Neuron (in vitro differentiated cells): Measurements from ENCODE around the gene SLCO4A1.

Source experiments
- H2AFZ ChIP-seq: one replicate; pipeline ENCODE4 v1.6.1; 2013; ENCODE audit warnings: low read depth, mild to moderate bottlenecking, inconsistent platforms, low read length, moderate library complexity
- H3K27me3 ChIP-seq: one replicate; pipeline ENCODE4 v1.6.1; 2013; ENCODE audit warnings: low read length; ENCODE audit not compliant: insufficient read depth
- H3K36me3 ChIP-seq: one replicate; pipeline ENCODE4 v1.6.1; 2013; ENCODE audit warnings: low read length; ENCODE audit not compliant: insufficient read depth
- H3K4me1 ChIP-seq: one replicate; pipeline ENCODE4 v1.6.1; 2013; ENCODE audit warnings: low read length; ENCODE audit not compliant: insufficient read depth
- H3K4me3 ChIP-seq: 2 replicates; pipeline ENCODE4 v1.5.1; 2013; ENCODE audit warnings: mild to moderate bottlenecking, low read length, moderate library complexity
- H3K9me3 ChIP-seq: one replicate; pipeline ENCODE4 v1.6.1; 2013; ENCODE audit warnings: low read length

Gene SLCO4A1

DNA sequence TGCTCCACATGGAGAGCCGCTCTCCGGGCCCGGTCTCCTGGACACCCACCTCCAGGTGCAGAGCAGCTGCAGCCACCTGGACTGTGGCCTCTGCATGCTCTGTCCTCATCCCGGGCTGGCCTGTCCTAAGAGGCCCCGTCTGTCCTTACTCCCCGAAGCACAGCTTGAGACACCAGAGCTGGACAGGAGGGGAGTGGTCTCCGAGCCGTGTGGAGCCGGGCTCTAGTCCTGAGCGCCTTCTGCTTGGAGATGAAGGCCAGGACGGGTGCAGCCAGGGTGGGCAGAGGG, 59.7 kb downstream of the SLCO4A1 start:
- Histone ChIP-seq H3K4me1 (no peaks in the 10 kb centered on the region), H3K9me3 (no peaks in the 10 kb centered on the region), H2AFZ (no peak overlapping the region), H3K4me3 (no peak overlapping the region), H3K36me3 (no peaks in the 10 kb centered on the region), H3K27me3 (peaks cover 72% of the 10 kb centered on the region)

- Histone ChIP-seq H3K9me3 (no peaks in the 10 kb centered on the region), H3K4me1 (no peaks in the 10 kb centered on the region), H3K4me3 (no peak overlapping the region), H3K27me3 (peaks cover 77% of the 10 kb centered on the region), H3K36me3 (no peaks in the 10 kb centered on the region), H2AFZ (no peak overlapping the region)
Observed at GRCh38 chr20:62702895-62703852, 60.9 kb downstream of the SLCO4A1 start.

DNA sequence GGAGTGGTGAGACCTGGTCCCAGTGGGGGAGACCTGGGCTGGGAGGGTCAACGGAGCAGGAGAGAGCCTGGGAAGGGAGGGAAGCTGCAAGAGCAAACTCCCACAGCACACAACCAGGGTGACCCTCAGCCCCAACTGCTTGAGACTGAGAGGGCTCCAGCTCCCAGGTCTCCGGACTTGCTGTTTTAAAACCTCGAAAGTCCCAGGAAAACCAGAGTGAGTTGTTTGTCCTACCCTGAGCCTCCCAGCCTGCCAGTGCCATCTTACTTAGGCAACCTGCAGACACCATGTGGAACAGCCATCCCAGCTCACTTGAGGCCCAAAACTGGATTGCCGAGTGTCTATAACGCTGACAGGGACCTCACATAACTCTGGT, 61.5 kb downstream of the SLCO4A1 start:
- peaks cover 80% of the 10 kb centered on the region for H3K27me3 ChIP-seq
- no peaks in the 10 kb centered on the region for H3K36me3 ChIP-seq
- no peaks in the 10 kb centered on the region for H3K4me1 ChIP-seq
- no peak overlapping the region for H2AFZ ChIP-seq
- no peaks in the 10 kb centered on the region for H3K9me3 ChIP-seq
- no peak overlapping the region for H3K4me3 ChIP-seq

DNA sequence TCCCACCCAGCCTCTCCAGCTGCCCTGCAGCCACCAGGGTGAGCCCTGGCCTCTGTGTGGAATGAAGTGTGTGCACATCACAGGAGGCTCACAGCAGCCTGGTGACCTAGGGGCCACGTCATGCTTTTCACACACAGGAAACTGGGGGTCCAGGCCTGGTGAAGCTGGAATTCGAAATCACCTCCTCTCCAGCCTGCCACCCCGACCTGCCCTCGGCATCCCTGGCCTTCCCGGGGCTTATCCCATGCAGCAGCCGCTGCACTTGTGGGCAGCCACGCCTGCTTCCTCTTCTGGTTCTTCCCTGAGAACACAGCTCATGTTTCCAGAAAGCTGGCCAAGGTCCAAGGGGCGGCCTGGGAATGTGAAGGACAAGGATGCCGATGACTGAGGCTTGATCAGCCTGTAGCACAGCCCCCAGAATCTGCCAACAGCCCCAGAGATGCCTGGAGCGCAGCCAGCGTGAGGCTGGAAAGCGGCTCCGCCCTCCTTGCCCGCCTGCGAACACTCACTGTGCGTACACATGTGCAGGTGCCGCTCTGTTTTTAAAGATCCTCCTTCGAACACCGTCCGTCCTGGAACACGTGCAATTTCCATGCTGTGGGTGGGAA, 62.1 kb downstream of the SLCO4A1 start:
- Histone ChIP-seq H3K27me3 (peaks cover 83% of the 10 kb centered on the region), H2AFZ (no peak overlapping the region), H3K9me3 (no peaks in the 10 kb centered on the region), H3K4me1 (no peaks in the 10 kb centered on the region), H3K36me3 (no peaks in the 10 kb centered on the region), H3K4me3 (no peak overlapping the region)

- Histone ChIP-seq H3K36me3 (no peaks in the 10 kb centered on the region), H3K9me3 (no peaks in the 10 kb centered on the region), H3K27me3 (peaks cover 83% of the 10 kb centered on the region), H3K4me1 (no peaks in the 10 kb centered on the region), H3K4me3 (no peak overlapping the region), H2AFZ (no peak overlapping the region)
Observed at GRCh38 chr20:62705627-62706026, 63.3 kb downstream of the SLCO4A1 start.

GRCh38 chr20:62706344-62706743, 64.0 kb downstream of the SLCO4A1 start:
- Histone ChIP-seq H3K4me1 (no peaks in the 10 kb centered on the region), H3K9me3 (no peaks in the 10 kb centered on the region), H3K4me3 (no peak overlapping the region), H3K27me3 (peaks cover 83% of the 10 kb centered on the region), H3K36me3 (no peaks in the 10 kb centered on the region), H2AFZ (no peak overlapping the region)

DNA sequence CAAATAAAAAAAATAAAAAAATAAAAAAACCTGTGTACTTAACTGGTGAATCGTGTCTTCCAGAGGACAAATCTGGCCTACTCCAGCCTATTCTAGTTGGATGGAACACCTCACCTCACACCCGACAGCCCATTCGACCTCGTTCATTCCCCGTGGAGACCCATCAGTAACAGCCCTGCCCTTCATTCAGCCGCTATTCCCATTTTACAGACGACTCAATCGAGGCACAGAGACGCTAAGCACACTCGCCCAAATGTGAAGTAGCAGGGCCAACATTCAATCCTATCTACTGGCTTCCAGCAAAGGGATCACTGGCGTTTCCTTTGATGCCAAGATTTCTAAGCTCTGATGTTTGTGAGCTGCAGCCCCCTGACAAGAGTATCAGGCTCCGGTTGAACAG, 64.6 kb downstream of the SLCO4A1 start:
- peaks cover 80% of the 10 kb centered on the region for H3K27me3 ChIP-seq
- no peaks in the 10 kb centered on the region for H3K9me3 ChIP-seq
- H3K4me3 ChIP-seq, result no peak overlapping the region
- H3K36me3 ChIP-seq, result no peaks in the 10 kb centered on the region
- no peaks in the 10 kb centered on the region for H3K4me1 ChIP-seq
- no peak overlapping the region for H2AFZ ChIP-seq

DNA sequence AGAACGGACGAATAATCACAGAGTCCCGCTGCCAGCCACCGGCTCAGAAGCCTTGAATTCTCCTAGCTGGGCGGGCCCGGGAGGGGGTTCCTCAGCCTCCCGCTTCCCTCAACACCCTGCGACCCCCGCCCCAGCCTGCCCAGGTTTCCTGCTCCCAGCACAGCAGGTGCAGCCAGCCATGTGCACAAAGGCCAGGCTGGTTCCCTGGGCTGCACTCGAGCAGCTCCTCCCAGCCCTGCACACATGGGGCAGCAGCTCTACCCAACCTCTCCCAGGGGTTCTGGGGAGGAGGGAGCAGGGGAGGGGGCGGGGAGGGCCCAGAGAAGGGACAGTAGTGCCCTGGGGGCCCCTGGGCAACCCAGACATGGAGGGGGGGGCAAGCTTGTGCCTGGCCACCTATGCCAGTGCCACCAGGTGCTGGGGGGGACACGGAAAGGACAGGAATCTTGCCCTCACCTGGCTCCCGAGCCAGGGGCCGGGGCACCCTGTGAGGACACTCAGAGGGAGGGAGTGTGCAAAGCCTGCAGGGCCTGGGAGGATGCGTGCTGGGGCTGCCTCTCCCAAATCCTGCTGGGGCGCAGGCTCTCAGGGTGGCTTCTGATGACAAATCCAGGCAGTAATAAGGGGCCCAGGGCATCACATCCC, 65.1 kb downstream of the SLCO4A1 start:
- Histone ChIP-seq H3K36me3 (no peaks in the 10 kb centered on the region), H3K4me1 (no peaks in the 10 kb centered on the region), H2AFZ (no peak overlapping the region), H3K4me3 (no peak overlapping the region), H3K27me3 (peaks cover 76% of the 10 kb centered on the region), H3K9me3 (no peaks in the 10 kb centered on the region)

DNA sequence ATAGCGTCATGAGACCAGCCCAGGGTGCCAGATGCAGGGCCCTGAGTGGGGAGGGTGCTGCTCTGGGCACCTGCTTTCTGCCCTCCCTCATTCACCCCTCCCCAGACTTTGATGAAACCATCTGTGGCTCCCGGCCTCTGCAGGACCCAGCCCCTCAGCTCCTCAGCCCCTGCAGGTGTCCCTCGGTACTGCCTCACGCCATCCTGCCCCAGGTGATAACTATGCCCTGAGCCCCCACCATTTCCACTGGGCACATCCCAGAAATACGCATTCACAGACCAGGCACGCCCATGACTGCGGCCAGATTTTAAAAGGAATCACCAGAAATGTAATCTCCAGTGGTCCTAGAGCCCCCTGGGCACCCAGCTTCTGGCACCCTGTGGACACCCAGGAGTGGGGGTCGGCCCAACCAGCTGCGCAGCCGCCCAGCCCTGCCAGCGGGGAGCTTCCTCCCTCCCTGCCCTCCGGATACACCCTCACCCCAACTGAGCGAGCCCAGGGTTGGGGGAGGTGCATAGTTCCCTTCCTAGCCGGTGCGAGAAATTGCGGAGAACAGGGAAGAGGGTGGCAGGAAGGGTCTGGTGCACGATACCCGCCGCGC, 65.7 kb downstream of the SLCO4A1 start:
- H3K36me3 ChIP-seq, result no peaks in the 10 kb centered on the region
- no peak overlapping the region for H3K4me3 ChIP-seq
- peaks cover 76% of the 10 kb centered on the region for H3K27me3 ChIP-seq
- H2AFZ ChIP-seq, result no peak overlapping the region
- H3K4me1 ChIP-seq, result no peaks in the 10 kb centered on the region
- no peaks in the 10 kb centered on the region for H3K9me3 ChIP-seq

GRCh38 chr20:62708591-62709536, 66.6 kb downstream of the SLCO4A1 start, which contains the start of gene NTSR1:
Gene NTSR1 (plus strand): TSS chr20:62708836. CDS start chr20:62709208, 372 bp downstream.
- Histone ChIP-seq H3K27me3 (peaks cover 74% of the 10 kb centered on the region), H3K4me3 (no peak within 1 kb of the TSS), H3K9me3 (no peaks in the 10 kb centered on the region), H3K36me3 (no peaks in the 10 kb centered on the region), H2AFZ (no peak within 1 kb of the TSS), H3K4me1 (no peaks in the 10 kb centered on the region)

DNA sequence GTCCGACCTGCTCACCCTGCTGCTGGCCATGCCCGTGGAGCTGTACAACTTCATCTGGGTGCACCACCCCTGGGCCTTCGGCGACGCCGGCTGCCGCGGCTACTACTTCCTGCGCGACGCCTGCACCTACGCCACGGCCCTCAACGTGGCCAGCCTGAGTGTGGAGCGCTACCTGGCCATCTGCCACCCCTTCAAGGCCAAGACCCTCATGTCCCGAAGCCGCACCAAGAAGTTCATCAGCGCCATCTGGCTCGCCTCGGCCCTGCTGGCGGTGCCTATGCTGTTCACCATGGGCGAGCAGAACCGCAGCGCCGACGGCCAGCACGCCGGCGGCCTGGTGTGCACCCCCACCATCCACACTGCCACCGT, 67.2 kb downstream of the SLCO4A1 start:
- Histone ChIP-seq H3K4me1 (no peaks in the 10 kb centered on the region), H3K4me3 (no peak overlapping the region), H3K9me3 (no peaks in the 10 kb centered on the region), H3K27me3 (peaks cover 69% of the 10 kb centered on the region), H2AFZ (no peak overlapping the region), H3K36me3 (no peaks in the 10 kb centered on the region)

- H3K4me3 ChIP-seq, result no peak overlapping the region
- no peaks in the 10 kb centered on the region for H3K4me1 ChIP-seq
- no peaks in the 10 kb centered on the region for H3K36me3 ChIP-seq
- H2AFZ ChIP-seq, result no peak overlapping the region
- H3K9me3 ChIP-seq, result no peaks in the 10 kb centered on the region
- H3K27me3 ChIP-seq, result peaks cover 61% of the 10 kb centered on the region
Observed at GRCh38 chr20:62710221-62710885, 68.0 kb downstream of the SLCO4A1 start.
